ENCODE results near the gene NRARP. TPM values are rescaled to one million over a fixed set of nuclear protein-coding genes. Genes with fewer than 3 reads are reported as not detected.

NRARP gene
- total RNA-seq, 1 experiment from 2014 or later = 22.2 TPM

- BruUV-seq (replicated peaks) = no TSS peak
- intact Hi-C loops (cut with micrococcal nuclease) = no loop called here
- POLR2A ChIA-PET = no interaction called here
- CTCF ChIA-PET = no interaction called here
- H3K36me3 ChIP-seq (ENCODE audit: control insufficient read depth in 1 of 2, insufficient read depth in 2 of 2, low read length in 2 of 2) = no peaks in the 10 kb centered on the region
- H3K27ac ChIP-seq (ENCODE audit: low read depth, low read length) = no peak overlapping the region
- DNase-seq (ENCODE audit: low read depth, low spot score) (no peak), ATAC-seq (no peak)
- H3K4me2 ChIP-seq (ENCODE audit: low read length) = no peak overlapping the region
- no peak overlapping the region for H3K4me3 ChIP-seq (replicated peaks in 1 of 2; ENCODE audit: low read depth in 1 of 2, low read length in 2 of 2)
- no peak for TF ChIP-seq EGR1 (IDR thresholded peaks at IDR 0.05; ENCODE audit: low read depth)
- no peak for TF ChIP-seq YY1 (IDR thresholded peaks at IDR 0.05; ENCODE audit: extremely low read depth, insufficient replicate concordance, low read depth, low read length)
- no peak for TF ChIP-seq SP1 (IDR thresholded peaks at IDR 0.05; ENCODE audit: low read depth)
- TF ChIP-seq ZFX (IDR thresholded peaks at IDR 0.05) = no peak
- no peak for TF ChIP-seq CBX3 (IDR thresholded peaks at IDR 0.05; ENCODE audit: low read depth)
- H3K9me2 ChIP-seq (ENCODE audit: insufficient read depth) = no peaks in the 10 kb centered on the region
- peaks cover 7% of the 10 kb centered on the region; the same call in 1 of the 2 replicates for H3K27me3 ChIP-seq (ENCODE audit: insufficient read depth, low read length)
- H3K4me1 ChIP-seq (ENCODE audit: control insufficient read depth in 1 of 2, insufficient read depth in 2 of 2, low read length in 2 of 2) = peaks cover 0 to under 1% of the 10 kb centered on the region in 2 experiments; a peak in 1 of 4 replicates
- RAD21 ChIA-PET (ENCODE audit: low non-redundant PET in 1 of 2, low total read pairs in 2 of 2, uncharacterized antibody in 2 of 2, unreplicated experiment in 2 of 2) = no interaction called here
- no peaks in the 10 kb centered on the region for H3K79me2 ChIP-seq (ENCODE audit: insufficient read depth, low read length)
- no peak overlapping the region for H3K9ac ChIP-seq (ENCODE audit: low read length)
- no peaks in the 10 kb centered on the region for H4K20me1 ChIP-seq (ENCODE audit: insufficient read depth)
- no peaks in the 10 kb centered on the region for H3K9me3 ChIP-seq (ENCODE audit: control insufficient read depth in 1 of 2, insufficient read depth in 1 of 2, low read depth in 1 of 2, low read length in 2 of 2)
- H2AFZ ChIP-seq (ENCODE audit: low read depth, low read length, poor library complexity, severe bottlenecking) = no peak overlapping the region
These were observed 19.8 kb upstream of the NRARP start for GRCh38 chr9:137321726-137322361.

- POLR2A ChIA-PET = no interaction called here
- H3K79me2 ChIP-seq (ENCODE audit: insufficient read depth, low read length) = no peaks in the 10 kb centered on the region
- no peak overlapping the region for H3K4me2 ChIP-seq (ENCODE audit: low read length)
- CTCF ChIA-PET = interaction anchor here (0.9 kb wide), 1 partner anchor 18 kb away, joined by 3 read pairs; the partner anchor contains the start of gene NRARP
- ATAC-seq = no peak
- no peak for DNase-seq (ENCODE audit: low read depth, low spot score)
- no peak overlapping the region for H3K4me3 ChIP-seq (replicated peaks in 1 of 2; ENCODE audit: low read depth in 1 of 2, low read length in 2 of 2)
- H3K4me1 ChIP-seq (ENCODE audit: control insufficient read depth in 1 of 2, insufficient read depth in 2 of 2, low read length in 2 of 2) = peaks cover 6 to 12% of the 10 kb centered on the region in 2 experiments; a peak in 3 of 4 replicates
- RAD21 ChIA-PET (ENCODE audit: low non-redundant PET in 1 of 2, low total read pairs in 2 of 2, uncharacterized antibody in 2 of 2, unreplicated experiment in 2 of 2) = no interaction called here
- no peaks in the 10 kb centered on the region for H3K27me3 ChIP-seq (ENCODE audit: insufficient read depth, low read length)
- intact Hi-C loops (cut with micrococcal nuclease) = no loop called here
- no peaks in the 10 kb centered on the region for H3K36me3 ChIP-seq (ENCODE audit: control insufficient read depth in 1 of 2, insufficient read depth in 2 of 2, low read length in 2 of 2)
- no peaks in the 10 kb centered on the region for H4K20me1 ChIP-seq (ENCODE audit: insufficient read depth)
- no peak for TF ChIP-seq EZH2phosphoT487 (IDR thresholded peaks at IDR 0.05; ENCODE audit: borderline replicate concordance)
- TF ChIP-seq MAX (IDR thresholded peaks at IDR 0.05) = no peak
- TF ChIP-seq ZBTB33 (IDR thresholded peaks at IDR 0.05; ENCODE audit: extremely low read depth, insufficient replicate concordance, low read length) = no peak
- no peak for TF ChIP-seq SRF (IDR thresholded peaks at IDR 0.05; ENCODE audit: low read depth)
- no peak for TF ChIP-seq CTCF (IDR thresholded peaks at IDR 0.05 in 2 of 3, conservative IDR thresholded peaks at IDR 0.05 in 1 of 3; ENCODE audit: borderline replicate concordance in 1 of 3, insufficient read depth in 1 of 3, low read depth in 2 of 3, low read length in 2 of 3)
- TF ChIP-seq CEBPB (IDR thresholded peaks at IDR 0.05; ENCODE audit: low read depth) = no peak
- no peak for TF ChIP-seq RAD21 (IDR thresholded peaks at IDR 0.05; ENCODE audit: low read depth)
- no peaks in the 10 kb centered on the region for H3K9me2 ChIP-seq (ENCODE audit: insufficient read depth)
- H3K9ac ChIP-seq (ENCODE audit: low read length) = no peak overlapping the region
- no peak overlapping the region for H3K27ac ChIP-seq (ENCODE audit: low read depth, low read length)
- no peak overlapping the region for H2AFZ ChIP-seq (ENCODE audit: low read depth, low read length, poor library complexity, severe bottlenecking)
- no TSS peak for BruUV-seq (replicated peaks)
- H3K9me3 ChIP-seq (ENCODE audit: control insufficient read depth in 1 of 2, insufficient read depth in 1 of 2, low read depth in 1 of 2, low read length in 2 of 2) = no peaks in the 10 kb centered on the region
These were observed 18.7 kb upstream of the NRARP start for GRCh38 chr9:137320555-137321384.
